ENCODE results near the gene FEZ2.

Gene FEZ2

GRCh38 chr2:36528766-36529392 is 69.1 kb downstream of the FEZ2 start:
- Histone ChIP-seq H3K4me1 (ENCODE audit: insufficient read depth, low read length) (peaks cover 8% of the 10 kb centered on the region), H3K9ac (ENCODE audit: low read depth, low read length) (no peak overlapping the region), H3K27me3 (ENCODE audit: insufficient read depth, low read length) (no peaks in the 10 kb centered on the region), H3K4me3 (ENCODE audit: low read length) (no peak overlapping the region), H3K27ac (ENCODE audit: low read depth, low read length) (no peak overlapping the region), H3K9me3 (ENCODE audit: insufficient read depth, low read depth, low read length) (no peaks in the 10 kb centered on the region), H3K36me3 (ENCODE audit: insufficient read depth, low read length) (peaks cover 64% of the 10 kb centered on the region)
- WGBS = 89% methylated on average over 7 of the region's 7 CpGs

- peaks cover 8% of the 10 kb centered on the region for H3K4me1 ChIP-seq (ENCODE audit: insufficient read depth, low read length)
- WGBS = 94% methylated on average over 4 of the region's 4 CpGs
- no peak overlapping the region for H3K4me3 ChIP-seq (ENCODE audit: low read length)
- peaks cover 70% of the 10 kb centered on the region for H3K36me3 ChIP-seq (ENCODE audit: insufficient read depth, low read length)
- H3K27me3 ChIP-seq (ENCODE audit: insufficient read depth, low read length) = no peaks in the 10 kb centered on the region
- H3K9ac ChIP-seq (ENCODE audit: low read depth, low read length) = no peak overlapping the region
- H3K27ac ChIP-seq (ENCODE audit: low read depth, low read length) = no peak overlapping the region
- H3K9me3 ChIP-seq (ENCODE audit: insufficient read depth, low read depth, low read length) = no peaks in the 10 kb centered on the region
Observed at GRCh38 chr2:36528274-36528673, 69.7 kb downstream of the FEZ2 start.

GRCh38 chr2:36526226-36526625 is 71.7 kb downstream of the FEZ2 start:
- Histone ChIP-seq H3K9ac (ENCODE audit: low read depth, low read length) (no peak overlapping the region), H3K27me3 (ENCODE audit: insufficient read depth, low read length) (no peaks in the 10 kb centered on the region), H3K4me3 (ENCODE audit: low read length) (no peak overlapping the region), H3K36me3 (ENCODE audit: insufficient read depth, low read length) (peaks cover 77% of the 10 kb centered on the region), H3K9me3 (ENCODE audit: insufficient read depth, low read depth, low read length) (no peaks in the 10 kb centered on the region), H3K4me1 (ENCODE audit: insufficient read depth, low read length) (peaks cover 8% of the 10 kb centered on the region), H3K27ac (ENCODE audit: low read depth, low read length) (no peak overlapping the region)
- WGBS = 91% methylated on average over 2 of the region's 2 CpGs

- H3K9ac ChIP-seq (ENCODE audit: low read depth, low read length) = no peak overlapping the region
- peaks cover 82% of the 10 kb centered on the region for H3K36me3 ChIP-seq (ENCODE audit: insufficient read depth, low read length)
- peaks cover 4% of the 10 kb centered on the region for H3K4me1 ChIP-seq (ENCODE audit: insufficient read depth, low read length)
- no peak overlapping the region for H3K4me3 ChIP-seq (ENCODE audit: low read length)
- 90% methylated on average over 5 of the region's 5 CpGs for WGBS
- H3K9me3 ChIP-seq (ENCODE audit: insufficient read depth, low read depth, low read length) = no peaks in the 10 kb centered on the region
- H3K27ac ChIP-seq (ENCODE audit: low read depth, low read length) = no peak overlapping the region
- H3K27me3 ChIP-seq (ENCODE audit: insufficient read depth, low read length) = no peaks in the 10 kb centered on the region
Observed at GRCh38 chr2:36525245-36525644, 72.7 kb downstream of the FEZ2 start.

GRCh38 chr2:36523153-36523552 is 74.8 kb downstream of the FEZ2 start:
- 93% methylated on average over 4 of the region's 4 CpGs for WGBS
- Histone ChIP-seq H3K9ac (ENCODE audit: low read depth, low read length) (no peak overlapping the region), H3K27ac (ENCODE audit: low read depth, low read length) (no peak overlapping the region), H3K4me3 (ENCODE audit: low read length) (no peak overlapping the region), H3K27me3 (ENCODE audit: insufficient read depth, low read length) (no peaks in the 10 kb centered on the region), H3K36me3 (ENCODE audit: insufficient read depth, low read length) (peaks cover 92% of the 10 kb centered on the region), H3K4me1 (ENCODE audit: insufficient read depth, low read length) (no peaks in the 10 kb centered on the region), H3K9me3 (ENCODE audit: insufficient read depth, low read depth, low read length) (no peaks in the 10 kb centered on the region)

- H3K4me1 ChIP-seq (ENCODE audit: insufficient read depth, low read length) = no peaks in the 10 kb centered on the region
- no peaks in the 10 kb centered on the region for H3K9me3 ChIP-seq (ENCODE audit: insufficient read depth, low read depth, low read length)
- H3K27ac ChIP-seq (ENCODE audit: low read depth, low read length) = no peak overlapping the region
- no peak overlapping the region for H3K4me3 ChIP-seq (ENCODE audit: low read length)
- no peak overlapping the region for H3K9ac ChIP-seq (ENCODE audit: low read depth, low read length)
- H3K36me3 ChIP-seq (ENCODE audit: insufficient read depth, low read length) = peaks cover 97% of the 10 kb centered on the region
- 94% methylated on average over 1 of the region's 4 CpGs for WGBS
- no peaks in the 10 kb centered on the region for H3K27me3 ChIP-seq (ENCODE audit: insufficient read depth, low read length)
Observed at GRCh38 chr2:36520431-36520830, 77.5 kb downstream of the FEZ2 start.

- H3K9ac ChIP-seq (ENCODE audit: low read depth, low read length) = no peak overlapping the region
- peaks cover 99% of the 10 kb centered on the region for H3K36me3 ChIP-seq (ENCODE audit: insufficient read depth, low read length)
- no peaks in the 10 kb centered on the region for H3K9me3 ChIP-seq (ENCODE audit: insufficient read depth, low read depth, low read length)
- 95% methylated on average over 8 of the region's 8 CpGs for WGBS
- H3K27me3 ChIP-seq (ENCODE audit: insufficient read depth, low read length) = no peaks in the 10 kb centered on the region
- H3K4me1 ChIP-seq (ENCODE audit: insufficient read depth, low read length) = no peaks in the 10 kb centered on the region
- H3K4me3 ChIP-seq (ENCODE audit: low read length) = no peak overlapping the region
- no peak overlapping the region for H3K27ac ChIP-seq (ENCODE audit: low read depth, low read length)
Observed at GRCh38 chr2:36516136-36516870, 81.7 kb downstream of the FEZ2 start.

GRCh38 chr2:36515538-36515937 is 82.4 kb downstream of the FEZ2 start:
- Histone ChIP-seq H3K27ac (ENCODE audit: low read depth, low read length) (no peak overlapping the region), H3K9me3 (ENCODE audit: insufficient read depth, low read depth, low read length) (no peaks in the 10 kb centered on the region), H3K4me3 (ENCODE audit: low read length) (no peak overlapping the region), H3K9ac (ENCODE audit: low read depth, low read length) (no peak overlapping the region), H3K36me3 (ENCODE audit: insufficient read depth, low read length) (peaks cover 99% of the 10 kb centered on the region), H3K27me3 (ENCODE audit: insufficient read depth, low read length) (no peaks in the 10 kb centered on the region), H3K4me1 (ENCODE audit: insufficient read depth, low read length) (no peaks in the 10 kb centered on the region)
- 92% methylated on average over 7 of the region's 7 CpGs for WGBS

GRCh38 chr2:36513661-36514060 is 84.3 kb downstream of the FEZ2 start:
- H3K4me3 ChIP-seq (ENCODE audit: low read length) = no peak overlapping the region
- H3K36me3 ChIP-seq (ENCODE audit: insufficient read depth, low read length) = peaks cover 98% of the 10 kb centered on the region
- H3K27me3 ChIP-seq (ENCODE audit: insufficient read depth, low read length) = no peaks in the 10 kb centered on the region
- no peaks in the 10 kb centered on the region for H3K4me1 ChIP-seq (ENCODE audit: insufficient read depth, low read length)
- no peaks in the 10 kb centered on the region for H3K9me3 ChIP-seq (ENCODE audit: insufficient read depth, low read depth, low read length)
- WGBS = 100% methylated on average over 2 of the region's 2 CpGs
- H3K27ac ChIP-seq (ENCODE audit: low read depth, low read length) = no peak overlapping the region
- H3K9ac ChIP-seq (ENCODE audit: low read depth, low read length) = no peak overlapping the region

GRCh38 chr2:36512705-36513104 is 85.3 kb downstream of the FEZ2 start:
- WGBS = 87% methylated on average over 3 of the region's 3 CpGs
- no peak overlapping the region for H3K27ac ChIP-seq (ENCODE audit: low read depth, low read length)
- no peaks in the 10 kb centered on the region for H3K27me3 ChIP-seq (ENCODE audit: insufficient read depth, low read length)
- no peak overlapping the region for H3K9ac ChIP-seq (ENCODE audit: low read depth, low read length)
- peaks cover 89% of the 10 kb centered on the region for H3K36me3 ChIP-seq (ENCODE audit: insufficient read depth, low read length)
- peaks cover 3% of the 10 kb centered on the region; the same call in 1 of the 2 replicates for H3K4me1 ChIP-seq (ENCODE audit: insufficient read depth, low read length)
- no peak overlapping the region for H3K4me3 ChIP-seq (ENCODE audit: low read length)
- H3K9me3 ChIP-seq (ENCODE audit: insufficient read depth, low read depth, low read length) = no peaks in the 10 kb centered on the region

- WGBS = 97% methylated on average over 6 of the region's 9 CpGs
- no peak overlapping the region for H3K27ac ChIP-seq (ENCODE audit: low read depth, low read length)
- peaks cover 82% of the 10 kb centered on the region for H3K36me3 ChIP-seq (ENCODE audit: insufficient read depth, low read length)
Observed at GRCh38 chr2:36511858-36512603, 85.9 kb downstream of the FEZ2 start.

More at GRCh38 chr2:36511858-36512603, 85.9 kb downstream of the FEZ2 start:
- Histone ChIP-seq H3K9me3 (ENCODE audit: insufficient read depth, low read depth, low read length) (no peaks in the 10 kb centered on the region), H3K4me1 (ENCODE audit: insufficient read depth, low read length) (peaks cover 5% of the 10 kb centered on the region; the same call in 1 of the 2 replicates), H3K4me3 (ENCODE audit: low read length) (no peak overlapping the region), H3K27me3 (ENCODE audit: insufficient read depth, low read length) (no peaks in the 10 kb centered on the region), H3K9ac (ENCODE audit: low read depth, low read length) (no peak overlapping the region)

All from HUES64 (cell line).